A549 (cell line): ENCODE results near the gene ZBTB1.

ENCODE experiments used
- CTCF ChIP-seq: fragments of >200 bp; sonication (Bioruptor Twin); formaldehyde crosslinking; IDR thresholded peaks from 3 replicates; pipeline ENCODE4 v1.5.1; 2016
- HMGXB4 ChIP-seq: fragments of 250-450 bp; sonication (Bioruptor Pico); IDR thresholded peaks from 2 replicates; pipeline ENCODE4 v1.5.0; 2021; ENCODE audit warnings: mild to moderate bottlenecking, moderate library complexity, borderline replicate concordance
- HOXB13 ChIP-seq: fragments of 250-450 bp; sonication (Bioruptor Pico); IDR thresholded peaks from 2 replicates; pipeline ENCODE4 v1.5.0; 2020; ENCODE audit warnings: low read depth, mild to moderate bottlenecking, moderate library complexity
- KDM5A ChIP-seq: fragments of 200-600 bp; sonication (generic); IDR thresholded peaks from 2 replicates; pipeline ENCODE4 v1.6.1; 2016; ENCODE audit warnings: antibody characterized with exemption, mild to moderate bottlenecking
- MYC ChIP-seq: IDR thresholded peaks from 2 replicates; pipeline ENCODE4 v1.6.1; 2012; ENCODE audit warnings: mild to moderate bottlenecking, inconsistent platforms, low read length, improper control_type of control experiment, borderline replicate concordance
- NPAS2 ChIP-seq: fragments of 250-450 bp; sonication (Bioruptor Pico); IDR thresholded peaks from 2 replicates; pipeline ENCODE4 v1.8.0; 2022; ENCODE audit warnings: mild to moderate bottlenecking, moderate library complexity, borderline replicate concordance
- NR3C1 ChIP-seq: fragments of >200 bp; sonication (Bioruptor Twin); formaldehyde crosslinking; IDR thresholded peaks from 3 replicates; pipeline ENCODE4 v1.6.1; 2017
- RAD21 ChIP-seq, 2 experiments: fragments of >200 bp in 1 of 2; sonication (Bioruptor Twin) in 1 of 2; formaldehyde crosslinking in 1 of 2; IDR thresholded peaks in 1 of 2; conservative IDR thresholded peaks in 1 of 2; 2 replicates in 1 of 2; 3 replicates in 1 of 2; pipeline ENCODE4 v1.6.1; 2012 to 2018; ENCODE audit warnings: inconsistent platforms in 1 of 2
- SMC3 ChIP-seq: fragments of >200 bp; sonication (Bioruptor Twin); formaldehyde crosslinking; IDR thresholded peaks from 3 replicates; pipeline ENCODE4 v1.6.1; 2018; ENCODE audit warnings: inconsistent platforms
- ZFP36 ChIP-seq: fragments of 450-650 bp; IDR thresholded peaks from 2 replicates; pipeline ENCODE4 v1.6.1; 2014; ENCODE audit warnings: borderline replicate concordance; ENCODE audit not compliant: partially characterized antibody

- no peak for TF ChIP-seq SMC3
- TF ChIP-seq CTCF = no peak
- TF ChIP-seq NPAS2 (CRISPR knock-in tag) = no peak
- no peak for TF ChIP-seq HMGXB4 (CRISPR knock-in tag)
- no peak for TF ChIP-seq NR3C1
- no peak for TF ChIP-seq KDM5A
- no peak for TF ChIP-seq RAD21 (conservative IDR thresholded peaks at IDR 0.05 in 1 of 2, IDR thresholded peaks at IDR 0.05 in 1 of 2)
- TF ChIP-seq HOXB13 (CRISPR knock-in tag) = no peak
- no peak for TF ChIP-seq ZFP36
- TF ChIP-seq MYC = no peak
Observed at GRCh38 chr14:64550621-64551333, 46.2 kb downstream of the ZBTB1 start.
